Activated naive CD4-positive, alpha-beta T cell treated with anti-CD3 and anti-CD28 coated beads, Interleukin-2, amount 10 ng/mL, durations not matched to agents 7 days and 5 days (primary cell): ENCODE data around the gene CCS.
A peak's percentile ranks its signal among the peaks of the same experiment; 100 is the strongest.

ENCODE experiments used
- CTCF ChIA-PET: fragments of 350-600 bp; sonication (Branson Sonifier 250); formaldehyde crosslinking; loops from one replicate; lab custom pipeline; 2021; ENCODE audit warnings: antibody characterized with exemption; lab: Charles Lee
- DNase-seq: peaks from one replicate; pipeline ENCODE4 v3.0.0-alpha.2; 2020
- H3K27ac Mint-ChIP-seq: one replicate; pipeline ENCODE4 v1.8.0; 2021; ENCODE audit warnings: mild to moderate bottlenecking, moderate library complexity, mixed read lengths
- H3K27me3 Mint-ChIP-seq: one replicate; pipeline ENCODE4 v1.8.0; 2021; ENCODE audit warnings: mild to moderate bottlenecking, mixed read lengths
- H3K36me3 Mint-ChIP-seq: one replicate; pipeline ENCODE4 v1.8.0; 2021; ENCODE audit warnings: mixed read lengths
- H3K4me1 Mint-ChIP-seq: one replicate; pipeline ENCODE4 v1.8.0; 2021; ENCODE audit warnings: mixed read lengths
- H3K4me3 Mint-ChIP-seq: one replicate; pipeline ENCODE4 v1.8.0; 2021; ENCODE audit warnings: mild to moderate bottlenecking, moderate library complexity, mixed read lengths
- H3K9me3 Mint-ChIP-seq: one replicate; pipeline ENCODE4 v1.8.0; 2021; ENCODE audit warnings: mixed read lengths

The CCS gene

GRCh38 chr11:66554602-66555001 is 38.4 kb upstream of the CCS start:
- H3K27me3 Mint-ChIP-seq, result peaks cover 57% of the 10 kb centered on the region
- DNase-seq, result no peak
- H3K27ac Mint-ChIP-seq, result no peak overlapping the region
- CTCF ChIA-PET, result no interaction called here
- H3K4me3 Mint-ChIP-seq, result no peak overlapping the region
- H3K9me3 Mint-ChIP-seq, result no peaks in the 10 kb centered on the region
- no peaks in the 10 kb centered on the region for H3K36me3 Mint-ChIP-seq
- peaks cover 3% of the 10 kb centered on the region for H3K4me1 Mint-ChIP-seq

- no peak for DNase-seq
- no peak overlapping the region for H3K4me3 Mint-ChIP-seq
- H3K9me3 Mint-ChIP-seq, result no peaks in the 10 kb centered on the region
- peaks cover 3% of the 10 kb centered on the region for H3K4me1 Mint-ChIP-seq
- no peak overlapping the region for H3K27ac Mint-ChIP-seq
- CTCF ChIA-PET, result no interaction called here
- H3K27me3 Mint-ChIP-seq, result peaks cover 59% of the 10 kb centered on the region
- H3K36me3 Mint-ChIP-seq, result no peaks in the 10 kb centered on the region
Observed at GRCh38 chr11:66555416-66555815, 37.6 kb upstream of the CCS start.

GRCh38 chr11:66556086-66556485 is 36.9 kb upstream of the CCS start:
- DNase-seq, result no peak
- Mint-ChIP-seq H3K36me3 (no peaks in the 10 kb centered on the region), H3K27me3 (peaks cover 61% of the 10 kb centered on the region), H3K9me3 (no peaks in the 10 kb centered on the region), H3K4me3 (no peak overlapping the region), H3K4me1 (peaks cover 3% of the 10 kb centered on the region), H3K27ac (no peak overlapping the region)
- CTCF ChIA-PET, result no interaction called here

- no peak for DNase-seq
- Mint-ChIP-seq H3K4me1 (peaks cover 3% of the 10 kb centered on the region), H3K27me3 (peaks cover 66% of the 10 kb centered on the region), H3K36me3 (no peaks in the 10 kb centered on the region), H3K27ac (no peak overlapping the region), H3K4me3 (no peak overlapping the region), H3K9me3 (no peaks in the 10 kb centered on the region)
- CTCF ChIA-PET, result no interaction called here
Observed at GRCh38 chr11:66557733-66558326, 35.2 kb upstream of the CCS start.

- Mint-ChIP-seq H3K36me3 (no peaks in the 10 kb centered on the region), H3K27ac (no peak overlapping the region), H3K27me3 (peaks cover 62% of the 10 kb centered on the region), H3K4me3 (no peak overlapping the region), H3K9me3 (no peaks in the 10 kb centered on the region), H3K4me1 (peaks cover 3% of the 10 kb centered on the region)
- peak; percentile 49 for DNase-seq
- CTCF ChIA-PET, result interaction anchor here (5.1 kb wide), 1 partner anchor 19 kb away, joined by 19 read pairs; no protein-coding TSS in a partner anchor
Observed at GRCh38 chr11:66559142-66559865, 33.7 kb upstream of the CCS start.

- Mint-ChIP-seq H3K4me3 (no peak overlapping the region), H3K9me3 (no peaks in the 10 kb centered on the region), H3K36me3 (no peaks in the 10 kb centered on the region), H3K27me3 (peaks cover 59% of the 10 kb centered on the region), H3K4me1 (peaks cover 3% of the 10 kb centered on the region), H3K27ac (no peak overlapping the region)
- CTCF ChIA-PET, result interaction anchor here (5.1 kb wide), 1 partner anchor 19 kb away, joined by 19 read pairs; no protein-coding TSS in a partner anchor
- no peak for DNase-seq
Observed at GRCh38 chr11:66559866-66560676, 32.9 kb upstream of the CCS start.

GRCh38 chr11:66561178-66561974 is 31.6 kb upstream of the CCS start:
- H3K27ac Mint-ChIP-seq, result no peak overlapping the region
- H3K27me3 Mint-ChIP-seq, result peaks cover 59% of the 10 kb centered on the region
- peaks cover 3% of the 10 kb centered on the region for H3K4me1 Mint-ChIP-seq
- DNase-seq, result no peak
- H3K4me3 Mint-ChIP-seq, result no peak overlapping the region
- CTCF ChIA-PET, result interaction anchor here (5.1 kb wide), 1 partner anchor 17 kb away, joined by 19 read pairs; no protein-coding TSS in a partner anchor
- H3K9me3 Mint-ChIP-seq, result no peaks in the 10 kb centered on the region
- no peaks in the 10 kb centered on the region for H3K36me3 Mint-ChIP-seq

GRCh38 chr11:66561975-66562248 is 31.1 kb upstream of the CCS start:
- Mint-ChIP-seq H3K36me3 (no peaks in the 10 kb centered on the region), H3K27me3 (peaks cover 61% of the 10 kb centered on the region), H3K9me3 (no peaks in the 10 kb centered on the region), H3K27ac (no peak overlapping the region), H3K4me1 (peaks cover 3% of the 10 kb centered on the region), H3K4me3 (no peak overlapping the region)
- CTCF ChIA-PET, result interaction anchor here (5.1 kb wide), 1 partner anchor 17 kb away, joined by 19 read pairs; no protein-coding TSS in a partner anchor
- no peak for DNase-seq

GRCh38 chr11:66562275-66562674 is 30.7 kb upstream of the CCS start:
- Mint-ChIP-seq H3K4me3 (no peak overlapping the region), H3K9me3 (no peaks in the 10 kb centered on the region), H3K4me1 (peaks cover 3% of the 10 kb centered on the region), H3K27ac (no peak overlapping the region), H3K27me3 (peaks cover 61% of the 10 kb centered on the region), H3K36me3 (no peaks in the 10 kb centered on the region)
- DNase-seq, result no peak
- CTCF ChIA-PET, result interaction anchor here (5.1 kb wide), 1 partner anchor 16 kb away, joined by 19 read pairs; no protein-coding TSS in a partner anchor

- H3K9me3 Mint-ChIP-seq, result no peaks in the 10 kb centered on the region
- peaks cover 61% of the 10 kb centered on the region for H3K27me3 Mint-ChIP-seq
- H3K27ac Mint-ChIP-seq, result no peak overlapping the region
- CTCF ChIA-PET, result interaction anchor here (5.1 kb wide), 1 partner anchor 16 kb away, joined by 19 read pairs; no protein-coding TSS in a partner anchor
- H3K36me3 Mint-ChIP-seq, result no peaks in the 10 kb centered on the region
- H3K4me3 Mint-ChIP-seq, result no peak overlapping the region
- DNase-seq, result no peak
- H3K4me1 Mint-ChIP-seq, result peaks cover 6% of the 10 kb centered on the region
Observed at GRCh38 chr11:66562907-66563583, 29.9 kb upstream of the CCS start.

- Mint-ChIP-seq H3K27ac (no peak overlapping the region), H3K36me3 (no peaks in the 10 kb centered on the region), H3K4me1 (peaks cover 7% of the 10 kb centered on the region), H3K27me3 (peaks cover 61% of the 10 kb centered on the region), H3K4me3 (no peak overlapping the region), H3K9me3 (no peaks in the 10 kb centered on the region)
- CTCF ChIA-PET, result interaction anchor here (5.1 kb wide), 1 partner anchor 15 kb away, joined by 19 read pairs; no protein-coding TSS in a partner anchor
- no peak for DNase-seq
Observed at GRCh38 chr11:66563832-66564231, 29.2 kb upstream of the CCS start.

GRCh38 chr11:66564538-66564937 is 28.4 kb upstream of the CCS start:
- Mint-ChIP-seq H3K27ac (no peak overlapping the region), H3K4me1 (peaks cover 5% of the 10 kb centered on the region)
- CTCF ChIA-PET, result interaction anchor here (5.1 kb wide), 1 partner anchor 14 kb away, joined by 19 read pairs; no protein-coding TSS in a partner anchor

GRCh38 chr11:66564984-66565383 is 28.0 kb upstream of the CCS start:
- Mint-ChIP-seq H3K27me3 (peaks cover 58% of the 10 kb centered on the region), H3K27ac (no peak overlapping the region), H3K36me3 (no peaks in the 10 kb centered on the region), H3K9me3 (no peaks in the 10 kb centered on the region), H3K4me3 (no peak overlapping the region), H3K4me1 (peaks cover 5% of the 10 kb centered on the region)
- CTCF ChIA-PET, result no interaction called here
- DNase-seq, result no peak

More at GRCh38 chr11:66564538-66564937, 28.4 kb upstream of the CCS start:
- Mint-ChIP-seq H3K27me3 (peaks cover 61% of the 10 kb centered on the region), H3K9me3 (no peaks in the 10 kb centered on the region), H3K4me3 (no peak overlapping the region), H3K36me3 (no peaks in the 10 kb centered on the region)
- DNase-seq, result no peak
